Chondrocyte (in vitro differentiated cells): Measurements from ENCODE around the gene C1QTNF9B. TPM values are rescaled to one million over a fixed set of nuclear protein-coding genes. Genes with fewer than 3 reads are reported as not detected.

Experiments used
- DNase-seq: peaks from one replicate; pipeline ENCODE4 v3.0.0; 2021; ENCODE audit warnings: mixed read lengths, low spot score
- H3K27ac Mint-ChIP-seq: one replicate; pipeline ENCODE4 v1.8.0; 2021; ENCODE audit warnings: mild to moderate bottlenecking, moderate library complexity, mixed read lengths; ENCODE audit not compliant: unreplicated experiment
- H3K27me3 Mint-ChIP-seq: 2 replicates; pipeline ENCODE4 v1.8.0; 2021; ENCODE audit warnings: low read depth, mixed read lengths
- H3K36me3 Mint-ChIP-seq: 2 replicates; pipeline ENCODE4 v1.8.0; 2021; ENCODE audit warnings: low read depth, mixed read lengths
- H3K4me1 Mint-ChIP-seq: 2 replicates; pipeline ENCODE4 v1.8.0; 2021; ENCODE audit warnings: low read depth, mild to moderate bottlenecking, mixed read lengths
- H3K4me3 Mint-ChIP-seq: one replicate; pipeline ENCODE4 v1.8.0; 2021; ENCODE audit warnings: mild to moderate bottlenecking, moderate library complexity, mixed read lengths; ENCODE audit not compliant: unreplicated experiment
- H3K9me3 Mint-ChIP-seq: 2 replicates; pipeline ENCODE4 v1.8.0; 2021; ENCODE audit warnings: low read depth, mixed read lengths
- total RNA-seq: library from RNA; stranded (reverse); gene quantifications from 3 replicates; pipeline ENCODE4 v1.2.1, GENCODE V29; 2021
- TF ChIP-seq, protein P1 (sequence below): fragments of 200-600 bp; sonication (generic); IDR thresholded peaks from 2 replicates; pipeline ENCODE4 v1.5.0; 2021; ENCODE audit warnings: antibody characterized with exemption, mild to moderate bottlenecking, moderate library complexity

Gene C1QTNF9B
- total RNA-seq, 1 donor from 2014 or later: not detected

DNA sequence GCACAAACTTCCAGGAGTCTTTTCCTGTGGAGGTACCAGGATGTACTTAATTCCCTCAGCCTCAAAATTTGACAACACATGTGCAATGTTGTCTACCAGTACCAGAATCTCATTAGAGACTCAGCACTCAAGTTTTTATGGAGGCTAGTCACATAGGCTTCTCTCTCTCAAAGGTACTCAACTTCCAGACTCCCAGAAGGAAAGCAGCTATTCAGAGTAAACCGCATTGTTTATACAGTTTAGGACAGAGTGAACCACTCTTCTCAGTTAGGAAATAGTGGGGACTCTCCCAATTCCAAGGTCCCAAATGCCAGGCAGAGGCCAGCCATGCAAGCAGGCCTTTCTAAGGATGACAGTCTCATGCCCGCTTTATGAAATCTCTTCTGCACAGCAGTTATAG is 8.5 kb upstream of the C1QTNF9B start:
- Mint-ChIP-seq H3K9me3 (no peaks in the 10 kb centered on the region), H3K27ac (no peak overlapping the region), H3K4me1 (peaks cover 12% of the 10 kb centered on the region), H3K36me3 (no peaks in the 10 kb centered on the region), H3K27me3 (no peaks in the 10 kb centered on the region), H3K4me3 (no peak overlapping the region)
- TF ChIP-seq, protein P1, sequence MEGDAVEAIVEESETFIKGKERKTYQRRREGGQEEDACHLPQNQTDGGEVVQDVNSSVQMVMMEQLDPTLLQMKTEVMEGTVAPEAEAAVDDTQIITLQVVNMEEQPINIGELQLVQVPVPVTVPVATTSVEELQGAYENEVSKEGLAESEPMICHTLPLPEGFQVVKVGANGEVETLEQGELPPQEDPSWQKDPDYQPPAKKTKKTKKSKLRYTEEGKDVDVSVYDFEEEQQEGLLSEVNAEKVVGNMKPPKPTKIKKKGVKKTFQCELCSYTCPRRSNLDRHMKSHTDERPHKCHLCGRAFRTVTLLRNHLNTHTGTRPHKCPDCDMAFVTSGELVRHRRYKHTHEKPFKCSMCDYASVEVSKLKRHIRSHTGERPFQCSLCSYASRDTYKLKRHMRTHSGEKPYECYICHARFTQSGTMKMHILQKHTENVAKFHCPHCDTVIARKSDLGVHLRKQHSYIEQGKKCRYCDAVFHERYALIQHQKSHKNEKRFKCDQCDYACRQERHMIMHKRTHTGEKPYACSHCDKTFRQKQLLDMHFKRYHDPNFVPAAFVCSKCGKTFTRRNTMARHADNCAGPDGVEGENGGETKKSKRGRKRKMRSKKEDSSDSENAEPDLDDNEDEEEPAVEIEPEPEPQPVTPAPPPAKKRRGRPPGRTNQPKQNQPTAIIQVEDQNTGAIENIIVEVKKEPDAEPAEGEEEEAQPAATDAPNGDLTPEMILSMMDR: no peak
- no peak for DNase-seq

DNA sequence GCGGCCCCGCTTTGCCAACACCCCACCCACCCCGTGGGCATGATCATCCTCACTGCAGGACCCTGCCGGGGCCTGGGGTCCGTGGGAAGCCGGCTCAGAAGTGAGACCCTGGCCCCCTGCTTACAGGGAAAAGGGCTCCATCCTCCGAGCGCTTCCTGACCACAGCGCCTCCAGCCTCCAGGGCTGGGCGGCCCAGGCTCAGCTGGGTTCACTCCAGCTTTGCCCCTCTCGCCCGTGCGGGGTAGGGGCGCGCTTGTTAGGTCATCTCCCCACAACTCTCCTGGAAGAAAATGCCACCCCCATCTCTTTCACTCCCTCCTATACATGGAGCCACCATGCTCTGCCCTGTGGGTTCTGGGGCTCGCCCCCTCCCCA is 6.6 kb upstream of the C1QTNF9B start:
- Mint-ChIP-seq H3K27ac (no peak overlapping the region), H3K36me3 (no peaks in the 10 kb centered on the region), H3K4me3 (no peak overlapping the region), H3K27me3 (no peaks in the 10 kb centered on the region), H3K4me1 (peaks cover 19% of the 10 kb centered on the region), H3K9me3 (no peaks in the 10 kb centered on the region)
- TF ChIP-seq, protein P1: no peak
- DNase-seq: no peak

GRCh38 chr13:23902975-23903905 is 5.9 kb upstream of the C1QTNF9B start:
- H3K4me1 Mint-ChIP-seq: peaks cover 19% of the 10 kb centered on the region
- TF ChIP-seq, protein P1: no peak
- no peaks in the 10 kb centered on the region for H3K36me3 Mint-ChIP-seq
- no peak overlapping the region for H3K27ac Mint-ChIP-seq
- H3K4me3 Mint-ChIP-seq: no peak overlapping the region
- DNase-seq: no peak
- H3K27me3 Mint-ChIP-seq: no peaks in the 10 kb centered on the region
- H3K9me3 Mint-ChIP-seq: no peaks in the 10 kb centered on the region

DNA sequence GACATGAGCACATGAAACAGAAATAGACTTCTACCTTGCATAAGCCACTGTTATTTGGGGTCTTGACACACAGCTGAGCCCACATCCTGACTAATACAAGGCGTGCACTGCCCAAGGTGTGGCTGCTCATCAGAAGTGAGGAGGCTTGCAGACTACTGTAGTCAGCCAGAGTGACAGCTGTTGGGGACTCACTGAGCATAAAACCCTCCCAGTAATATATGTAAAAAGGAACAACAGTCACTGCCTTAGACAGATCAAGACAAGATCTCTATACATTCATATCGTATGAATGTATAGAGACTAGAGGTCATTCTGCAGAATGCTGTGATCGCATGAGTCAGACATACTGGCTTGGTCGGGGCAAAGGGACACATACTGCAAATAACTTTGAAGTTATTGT is 4.1 kb upstream of the C1QTNF9B start:
- no peak for DNase-seq
- no peaks in the 10 kb centered on the region for H3K36me3 Mint-ChIP-seq
- H3K27me3 Mint-ChIP-seq: no peaks in the 10 kb centered on the region
- H3K4me1 Mint-ChIP-seq: peaks cover 19% of the 10 kb centered on the region
- TF ChIP-seq, protein P1: no peak
- no peak overlapping the region for H3K4me3 Mint-ChIP-seq
- H3K27ac Mint-ChIP-seq: no peak overlapping the region
- H3K9me3 Mint-ChIP-seq: no peaks in the 10 kb centered on the region

DNA sequence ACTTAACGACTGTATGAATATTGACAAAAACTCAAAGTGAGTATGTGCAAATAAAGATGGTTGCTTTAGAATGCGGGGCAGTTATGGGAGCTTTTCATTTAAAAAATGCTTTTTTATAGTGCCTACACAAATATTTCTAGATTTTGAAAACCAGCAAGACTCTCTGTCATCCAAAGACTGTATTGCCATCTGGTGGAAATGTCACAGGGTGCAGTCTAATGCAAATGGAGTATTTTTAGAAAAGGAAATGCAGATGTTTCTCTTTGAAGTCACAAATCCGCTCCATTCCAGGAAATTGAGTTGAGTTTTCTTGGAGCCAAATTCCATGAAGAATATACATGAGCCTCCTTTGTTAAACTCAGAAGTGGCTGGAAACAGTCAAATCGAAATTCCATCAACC is 2.3 kb upstream of the C1QTNF9B start:
- no peaks in the 10 kb centered on the region for H3K36me3 Mint-ChIP-seq
- H3K27me3 Mint-ChIP-seq: no peaks in the 10 kb centered on the region
- no peaks in the 10 kb centered on the region for H3K9me3 Mint-ChIP-seq
- no peak overlapping the region for H3K27ac Mint-ChIP-seq
- H3K4me1 Mint-ChIP-seq: peaks cover 19% of the 10 kb centered on the region
- TF ChIP-seq, protein P1: peak; percentile 88
- no peak for DNase-seq
- H3K4me3 Mint-ChIP-seq: no peak overlapping the region
